ENCODE results near the gene COPB1. TPM values are rescaled to one million over a fixed set of nuclear protein-coding genes. Genes with fewer than 3 reads are reported as not detected.

Gene COPB1
- total RNA-seq, 1 donor from 2014 or later, result 134 TPM

- H3K4me3 ChIP-seq (ENCODE audit: low read length in 3 of 3), result no peak overlapping the region
- no peak overlapping the region for H3K27ac ChIP-seq (ENCODE audit: low read depth, low read length)
- no peak overlapping the region for H3K9ac ChIP-seq (ENCODE audit: low read depth in 1 of 3, low read length in 3 of 3)
- no peaks in the 10 kb centered on the region for H3K36me3 ChIP-seq (ENCODE audit: control insufficient read depth in 3 of 3, insufficient read depth in 3 of 3, low read length in 3 of 3)
- H3K27me3 ChIP-seq (ENCODE audit: control insufficient read depth in 3 of 3, insufficient read depth in 3 of 3, low read length in 3 of 3), result no peaks in the 10 kb centered on the region
- no peaks in the 10 kb centered on the region for H3K9me3 ChIP-seq (ENCODE audit: control insufficient read depth in 3 of 3, low read length in 3 of 3)
- peaks cover 0 to 4% (median 2%) of the 10 kb centered on the region in 3 donors for H3K4me1 ChIP-seq (ENCODE audit: control insufficient read depth in 3 of 3, insufficient read depth in 3 of 3, low read length in 3 of 3)
Measured at GRCh38 chr11:14444441-14445189, 55.0 kb downstream of the COPB1 start.

GRCh38 chr11:14443638-14444037 lies 56.0 kb downstream of the COPB1 start:
- H3K4me1 ChIP-seq (ENCODE audit: control insufficient read depth in 3 of 3, insufficient read depth in 3 of 3, low read length in 3 of 3), result peaks cover 0 to 2% (median 0%) of the 10 kb centered on the region in 3 donors
- H3K27ac ChIP-seq (ENCODE audit: low read depth, low read length), result no peak overlapping the region
- H3K9ac ChIP-seq (ENCODE audit: low read depth in 1 of 3, low read length in 3 of 3), result no peak overlapping the region
- no peaks in the 10 kb centered on the region for H3K27me3 ChIP-seq (ENCODE audit: control insufficient read depth in 3 of 3, insufficient read depth in 3 of 3, low read length in 3 of 3)
- H3K4me3 ChIP-seq (ENCODE audit: low read length in 3 of 3), result no peak overlapping the region
- no peaks in the 10 kb centered on the region for H3K36me3 ChIP-seq (ENCODE audit: control insufficient read depth in 3 of 3, insufficient read depth in 3 of 3, low read length in 3 of 3)
- no peaks in the 10 kb centered on the region for H3K9me3 ChIP-seq (ENCODE audit: control insufficient read depth in 3 of 3, low read length in 3 of 3)

- no peaks in the 10 kb centered on the region for H3K9me3 ChIP-seq (ENCODE audit: control insufficient read depth in 3 of 3, low read length in 3 of 3)
- no peak overlapping the region for H3K4me3 ChIP-seq (ENCODE audit: low read length in 3 of 3)
- no peaks in the 10 kb centered on the region for H3K27me3 ChIP-seq (ENCODE audit: control insufficient read depth in 3 of 3, insufficient read depth in 3 of 3, low read length in 3 of 3)
- no peaks in the 10 kb centered on the region for H3K36me3 ChIP-seq (ENCODE audit: control insufficient read depth in 3 of 3, insufficient read depth in 3 of 3, low read length in 3 of 3)
- no peak overlapping the region for H3K27ac ChIP-seq (ENCODE audit: low read depth, low read length)
- H3K9ac ChIP-seq (ENCODE audit: low read depth in 1 of 3, low read length in 3 of 3), result no peak overlapping the region
- no peaks in the 10 kb centered on the region for H3K4me1 ChIP-seq (ENCODE audit: control insufficient read depth in 3 of 3, insufficient read depth in 3 of 3, low read length in 3 of 3)
Measured at GRCh38 chr11:14435717-14436512, 63.7 kb downstream of the COPB1 start.

GRCh38 chr11:14425621-14426020 lies 74.0 kb downstream of the COPB1 start:
- Histone ChIP-seq H3K27ac (ENCODE audit: low read depth, low read length) (no peak overlapping the region), H3K9ac (ENCODE audit: low read depth in 1 of 3, low read length in 3 of 3) (no peak overlapping the region), H3K36me3 (ENCODE audit: control insufficient read depth in 3 of 3, insufficient read depth in 3 of 3, low read length in 3 of 3) (no peaks in the 10 kb centered on the region), H3K9me3 (ENCODE audit: control insufficient read depth in 3 of 3, low read length in 3 of 3) (no peaks in the 10 kb centered on the region), H3K4me1 (ENCODE audit: control insufficient read depth in 3 of 3, insufficient read depth in 3 of 3, low read length in 3 of 3) (peaks cover 13 to 23% (median 20%) of the 10 kb centered on the region in 3 donors), H3K27me3 (ENCODE audit: control insufficient read depth in 3 of 3, insufficient read depth in 3 of 3, low read length in 3 of 3) (no peaks in the 10 kb centered on the region), H3K4me3 (ENCODE audit: low read length in 3 of 3) (no peak overlapping the region)

GRCh38 chr11:14424096-14424495 lies 75.5 kb downstream of the COPB1 start:
- Histone ChIP-seq H3K27me3 (ENCODE audit: control insufficient read depth in 3 of 3, insufficient read depth in 3 of 3, low read length in 3 of 3) (no peaks in the 10 kb centered on the region), H3K36me3 (ENCODE audit: control insufficient read depth in 3 of 3, insufficient read depth in 3 of 3, low read length in 3 of 3) (no peaks in the 10 kb centered on the region), H3K4me3 (ENCODE audit: low read length in 3 of 3) (no peak overlapping the region), H3K9ac (ENCODE audit: low read depth in 1 of 3, low read length in 3 of 3) (no peak overlapping the region), H3K27ac (ENCODE audit: low read depth, low read length) (no peak overlapping the region), H3K9me3 (ENCODE audit: control insufficient read depth in 3 of 3, low read length in 3 of 3) (no peaks in the 10 kb centered on the region), H3K4me1 (ENCODE audit: control insufficient read depth in 3 of 3, insufficient read depth in 3 of 3, low read length in 3 of 3) (peaks cover 13 to 23% (median 20%) of the 10 kb centered on the region in 3 donors)

- H3K4me1 ChIP-seq (ENCODE audit: control insufficient read depth in 3 of 3, insufficient read depth in 3 of 3, low read length in 3 of 3), result peaks cover 13 to 23% (median 20%) of the 10 kb centered on the region in 3 donors
- H3K27ac ChIP-seq (ENCODE audit: low read depth, low read length), result no peak overlapping the region
- no peak overlapping the region for H3K9ac ChIP-seq (ENCODE audit: low read depth in 1 of 3, low read length in 3 of 3)
- no peak overlapping the region for H3K4me3 ChIP-seq (ENCODE audit: low read length in 3 of 3)
- no peaks in the 10 kb centered on the region for H3K36me3 ChIP-seq (ENCODE audit: control insufficient read depth in 3 of 3, insufficient read depth in 3 of 3, low read length in 3 of 3)
- H3K9me3 ChIP-seq (ENCODE audit: control insufficient read depth in 3 of 3, low read length in 3 of 3), result no peaks in the 10 kb centered on the region
- H3K27me3 ChIP-seq (ENCODE audit: control insufficient read depth in 3 of 3, insufficient read depth in 3 of 3, low read length in 3 of 3), result no peaks in the 10 kb centered on the region
Measured at GRCh38 chr11:14423633-14424032, 76.0 kb downstream of the COPB1 start.

GRCh38 chr11:14422814-14423182 lies 76.8 kb downstream of the COPB1 start:
- no peak overlapping the region for H3K27ac ChIP-seq (ENCODE audit: low read depth, low read length)
- no peaks in the 10 kb centered on the region for H3K9me3 ChIP-seq (ENCODE audit: control insufficient read depth in 3 of 3, low read length in 3 of 3)
- H3K36me3 ChIP-seq (ENCODE audit: control insufficient read depth in 3 of 3, insufficient read depth in 3 of 3, low read length in 3 of 3), result no peaks in the 10 kb centered on the region
- H3K4me3 ChIP-seq (ENCODE audit: low read length in 3 of 3), result peak overlapping the region in 2 of 3 donors; percentile 3 to 64
- H3K4me1 ChIP-seq (ENCODE audit: control insufficient read depth in 3 of 3, insufficient read depth in 3 of 3, low read length in 3 of 3), result peaks cover 13 to 23% (median 20%) of the 10 kb centered on the region in 3 donors
- peak overlapping the region in 2 of 3 donors; percentile 0 to 5 for H3K9ac ChIP-seq (ENCODE audit: low read depth in 1 of 3, low read length in 3 of 3)
- H3K27me3 ChIP-seq (ENCODE audit: control insufficient read depth in 3 of 3, insufficient read depth in 3 of 3, low read length in 3 of 3), result no peaks in the 10 kb centered on the region

- Histone ChIP-seq H3K36me3 (ENCODE audit: control insufficient read depth in 3 of 3, insufficient read depth in 3 of 3, low read length in 3 of 3) (no peaks in the 10 kb centered on the region), H3K4me3 (ENCODE audit: low read length in 3 of 3) (peak overlapping the region; percentile 3 to 64 (median 23)), H3K9me3 (ENCODE audit: control insufficient read depth in 3 of 3, low read length in 3 of 3) (no peaks in the 10 kb centered on the region), H3K27me3 (ENCODE audit: control insufficient read depth in 3 of 3, insufficient read depth in 3 of 3, low read length in 3 of 3) (no peaks in the 10 kb centered on the region), H3K9ac (ENCODE audit: low read depth in 1 of 3, low read length in 3 of 3) (peak overlapping the region in 2 of 3 donors; percentile 0 to 5), H3K27ac (ENCODE audit: low read depth, low read length) (peak overlapping the region; percentile 69), H3K4me1 (ENCODE audit: control insufficient read depth in 3 of 3, insufficient read depth in 3 of 3, low read length in 3 of 3) (peaks cover 13 to 23% (median 20%) of the 10 kb centered on the region in 3 donors)
Measured at GRCh38 chr11:14422052-14422813, 77.4 kb downstream of the COPB1 start.

- Histone ChIP-seq H3K36me3 (ENCODE audit: control insufficient read depth in 3 of 3, insufficient read depth in 3 of 3, low read length in 3 of 3) (no peaks in the 10 kb centered on the region), H3K9ac (ENCODE audit: low read depth in 1 of 3, low read length in 3 of 3) (no peak overlapping the region), H3K9me3 (ENCODE audit: control insufficient read depth in 3 of 3, low read length in 3 of 3) (no peaks in the 10 kb centered on the region), H3K27me3 (ENCODE audit: control insufficient read depth in 3 of 3, insufficient read depth in 3 of 3, low read length in 3 of 3) (no peaks in the 10 kb centered on the region), H3K4me1 (ENCODE audit: control insufficient read depth in 3 of 3, insufficient read depth in 3 of 3, low read length in 3 of 3) (peaks cover 15 to 23% (median 20%) of the 10 kb centered on the region in 3 donors), H3K27ac (ENCODE audit: low read depth, low read length) (no peak overlapping the region), H3K4me3 (ENCODE audit: low read length in 3 of 3) (no peak overlapping the region)
Measured at GRCh38 chr11:14420223-14420622, 79.4 kb downstream of the COPB1 start.

Measured in skeletal muscle tissue (tissue), 4 donors.